GM18951 (cell line): ENCODE measurements around the gene SMPX.
"Not testable (repeated sequence)": the region's sequence is repeated elsewhere in the genome, so short reads cannot be mapped to it uniquely, and the experiment has no call there.

Experiments
- POLR2A ChIP-seq: IDR thresholded peaks from 4 replicates; pipeline ENCODE4 v1.6.1; 2011; ENCODE audit warnings: mild to moderate bottlenecking; ENCODE audit not compliant: insufficient read length, insufficient read depth; ENCODE audit errors: extremely low read depth
- in situ Hi-C: fragments of 300-500 bp; cut with MboI; formaldehyde crosslinking; loops from one replicate; pipeline ENCODE4 v1.12.0; 2022; ENCODE audit warnings: low sequenced_read_pairs, mixed read lengths, inconsistent platforms; ENCODE audit not compliant: unreplicated experiment

SMPX gene

GRCh38 chrX:21757960-21758359 lies at the start of gene SMPX:
Gene SMPX (minus strand): TSS chrX:21758116. CDS start chrX:21754290, 3,826 bp downstream.
- TF ChIP-seq POLR2A: no peak
- in situ Hi-C loops: no loop called here

GRCh38 chrX:21806691-21807090 lies 48.8 kb upstream of the SMPX start:
- in situ Hi-C loops: no loop called here
- no peak for TF ChIP-seq POLR2A

GRCh38 chrX:21802839-21803238 lies 44.9 kb upstream of the SMPX start:
- in situ Hi-C loops: no loop called here
- no peak for TF ChIP-seq POLR2A

GRCh38 chrX:21802054-21802670 lies 44.2 kb upstream of the SMPX start:
- in situ Hi-C loops: no loop called here
- no peak for TF ChIP-seq POLR2A

GRCh38 chrX:21800344-21800770 lies 42.4 kb upstream of the SMPX start:
- no peak for TF ChIP-seq POLR2A
- in situ Hi-C loops: no loop called here

GRCh38 chrX:21799767-21800166 lies 41.9 kb upstream of the SMPX start:
- TF ChIP-seq POLR2A: no peak
- in situ Hi-C loops: no loop called here

GRCh38 chrX:21798677-21799219 lies 40.8 kb upstream of the SMPX start:
- in situ Hi-C loops: no loop called here
- TF ChIP-seq POLR2A: no peak

- in situ Hi-C loops: no loop called here
- no peak for TF ChIP-seq POLR2A
These were observed 24.1 kb upstream of the SMPX start for GRCh38 chrX:21781976-21782375.

- TF ChIP-seq POLR2A: no peak
- in situ Hi-C loops: no loop called here
These were observed 23.6 kb upstream of the SMPX start for GRCh38 chrX:21781525-21781924.

- TF ChIP-seq POLR2A: no peak
- in situ Hi-C loops: no loop called here
These were observed 21.2 kb upstream of the SMPX start for GRCh38 chrX:21779095-21779494.

GRCh38 chrX:21778236-21778635 lies 20.3 kb upstream of the SMPX start:
- no peak for TF ChIP-seq POLR2A
- in situ Hi-C loops: no loop called here

GRCh38 chrX:21775128-21775527 lies 17.2 kb upstream of the SMPX start:
- in situ Hi-C loops: not testable (repeated sequence)

- in situ Hi-C loops: not testable (repeated sequence)
These were observed 15.1 kb upstream of the SMPX start for GRCh38 chrX:21773036-21773435.

GRCh38 chrX:21770631-21771321 lies 12.9 kb upstream of the SMPX start:
- TF ChIP-seq POLR2A: no peak
- in situ Hi-C loops: no loop called here
